HEK293 (cell line): ENCODE data around the gene ITPKB.

ENCODE experiments used
- OVOL3 ChIP-seq: fragments of 450-650 bp; formaldehyde crosslinking; IDR thresholded peaks from 2 replicates; pipeline ENCODE4 v1.5.1; 2016; ENCODE audit warnings: missing biosample characterization, missing genetic modification characterization
- PRDM10 ChIP-seq: fragments of 450-650 bp; formaldehyde crosslinking; IDR thresholded peaks from 2 replicates; pipeline ENCODE4 v1.5.1; 2016; ENCODE audit warnings: missing biosample characterization, missing genetic modification characterization
- YY1 ChIP-seq: fragments of 450-650 bp; formaldehyde crosslinking; IDR thresholded peaks from 2 replicates; pipeline ENCODE4 v1.5.1; 2018; ENCODE audit warnings: missing biosample characterization, missing genetic modification characterization
- ZNF133 ChIP-seq: fragments of 450-650 bp; formaldehyde crosslinking; IDR thresholded peaks from 2 replicates; pipeline ENCODE4 v1.5.1; 2016; ENCODE audit warnings: missing biosample characterization, missing genetic modification characterization
- ZNF138 ChIP-seq: fragments of 450-650 bp; formaldehyde crosslinking; IDR thresholded peaks from 2 replicates; pipeline ENCODE4 v1.5.1; 2016; ENCODE audit warnings: missing biosample characterization, missing genetic modification characterization, borderline replicate concordance
- ZNF174 ChIP-seq: fragments of 450-650 bp; formaldehyde crosslinking; IDR thresholded peaks from 2 replicates; pipeline ENCODE4 v1.5.0; 2017; ENCODE audit warnings: missing biosample characterization, mild to moderate bottlenecking, missing genetic modification characterization
- ZNF26 ChIP-seq: fragments of 450-650 bp; formaldehyde crosslinking; IDR thresholded peaks from 2 replicates; pipeline ENCODE4 v1.5.1; 2016; ENCODE audit warnings: missing biosample characterization, missing genetic modification characterization

GRCh38 chr1:226643611-226644540 is 95.2 kb downstream of the ITPKB start:
- no peak for TF ChIP-seq ZNF174 (tag by site-specific recombination)
- TF ChIP-seq OVOL3 (tag by site-specific recombination) = no peak
- TF ChIP-seq ZNF26 (tag by site-specific recombination) = no peak
- TF ChIP-seq ZNF138 (tag by site-specific recombination) = no peak
- TF ChIP-seq YY1 = no peak
- TF ChIP-seq PRDM10 (tag by site-specific recombination) = no peak
- TF ChIP-seq ZNF133 (tag by site-specific recombination) = no peak
